HG03097 (cell line): ENCODE measurements around the gene TMEM115.
A peak's percentile ranks its signal among the peaks of the same experiment; 100 is the strongest.

ENCODE experiments used
- ATAC-seq: cut with Tn5 transposase; IDR thresholded peaks from one replicate; pipeline ENCODE4 v1.9.1; 2021; ENCODE audit not compliant: unreplicated experiment, low FRiP score

Gene TMEM115

DNA sequence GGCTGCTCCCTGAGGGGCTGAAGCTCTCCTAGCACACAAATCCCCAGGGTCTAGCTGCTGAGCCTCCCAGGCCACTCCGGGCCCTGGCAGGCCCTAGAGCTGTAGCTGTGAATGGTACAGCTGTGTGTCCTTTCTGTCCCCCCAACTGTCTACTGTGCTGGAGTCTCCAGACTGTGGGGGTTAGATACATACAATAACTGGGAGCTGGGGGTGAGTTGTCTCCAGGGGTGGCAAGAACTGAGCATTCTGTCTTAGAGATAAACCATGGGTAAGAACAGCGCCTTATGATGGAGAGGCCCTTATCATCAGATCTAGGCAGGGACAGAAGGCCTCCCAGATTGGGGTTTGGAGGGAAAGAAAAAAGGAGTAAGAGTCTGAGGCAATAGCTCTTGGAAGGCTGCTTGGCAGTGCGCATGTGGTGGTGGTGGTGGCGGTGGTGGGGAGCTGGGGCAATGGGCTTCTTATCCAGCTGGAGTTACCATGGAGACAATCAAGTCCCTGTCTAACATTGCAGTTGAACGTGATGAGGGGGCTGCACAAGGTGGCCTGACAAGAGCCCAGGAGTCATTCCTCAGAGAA, 5.0 kb downstream of the TMEM115 start:
- no peak for ATAC-seq

DNA sequence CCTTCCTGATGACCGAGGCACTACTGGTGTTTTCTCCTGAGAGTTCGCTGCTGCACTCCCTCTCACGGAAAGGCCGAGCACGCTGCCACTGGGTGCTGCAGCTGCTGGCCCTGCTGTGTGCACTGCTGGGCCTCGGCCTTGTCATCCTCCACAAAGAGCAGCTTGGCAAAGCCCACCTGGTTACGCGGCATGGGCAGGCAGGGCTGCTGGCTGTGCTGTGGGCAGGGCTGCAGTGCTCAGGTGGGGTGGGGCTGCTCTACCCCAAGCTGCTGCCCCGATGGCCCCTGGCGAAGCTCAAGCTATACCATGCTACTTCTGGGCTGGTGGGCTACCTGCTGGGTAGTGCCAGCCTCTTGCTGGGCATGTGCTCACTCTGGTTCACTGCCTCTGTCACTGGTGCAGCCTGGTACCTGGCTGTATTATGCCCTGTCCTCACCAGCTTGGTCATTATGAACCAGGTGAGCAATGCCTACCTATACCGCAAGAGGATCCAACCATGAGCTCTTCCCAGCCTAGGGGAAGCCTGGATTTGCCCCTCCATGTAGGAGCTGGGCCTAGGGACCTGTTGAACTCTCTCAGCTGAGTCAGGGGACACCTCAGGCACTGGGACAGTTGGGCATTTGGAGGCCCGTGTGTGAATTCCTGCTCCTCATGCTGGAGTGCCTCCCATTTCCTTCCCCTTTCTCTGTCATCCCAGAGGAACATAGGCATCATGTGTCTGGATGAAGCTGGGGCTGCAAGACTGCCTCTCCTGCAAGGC, 5.9 kb downstream of the TMEM115 start:
- ATAC-seq: no peak

GRCh38 chr3:50352781-50353180, 6.5 kb downstream of the TMEM115 start:
- ATAC-seq: no peak

DNA sequence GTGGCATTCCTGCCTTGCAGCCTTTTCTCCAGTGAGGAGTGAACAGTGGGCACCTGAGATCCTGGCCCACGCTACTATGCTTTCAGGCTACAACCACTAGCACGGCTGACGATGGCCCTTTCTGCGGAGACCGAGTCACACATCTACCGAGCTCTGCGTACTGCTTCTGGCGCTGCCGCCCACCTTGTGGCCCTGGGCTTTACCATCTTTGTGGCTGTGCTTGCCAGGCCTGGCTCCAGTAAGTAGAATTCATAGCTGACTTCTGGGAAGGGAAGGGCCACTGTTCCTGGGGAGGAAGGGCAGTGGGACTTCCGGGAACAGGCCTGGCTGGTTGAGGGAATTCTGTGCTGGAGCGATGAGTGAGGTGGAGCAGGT, 8.0 kb downstream of the TMEM115 start:
- ATAC-seq: no peak

DNA sequence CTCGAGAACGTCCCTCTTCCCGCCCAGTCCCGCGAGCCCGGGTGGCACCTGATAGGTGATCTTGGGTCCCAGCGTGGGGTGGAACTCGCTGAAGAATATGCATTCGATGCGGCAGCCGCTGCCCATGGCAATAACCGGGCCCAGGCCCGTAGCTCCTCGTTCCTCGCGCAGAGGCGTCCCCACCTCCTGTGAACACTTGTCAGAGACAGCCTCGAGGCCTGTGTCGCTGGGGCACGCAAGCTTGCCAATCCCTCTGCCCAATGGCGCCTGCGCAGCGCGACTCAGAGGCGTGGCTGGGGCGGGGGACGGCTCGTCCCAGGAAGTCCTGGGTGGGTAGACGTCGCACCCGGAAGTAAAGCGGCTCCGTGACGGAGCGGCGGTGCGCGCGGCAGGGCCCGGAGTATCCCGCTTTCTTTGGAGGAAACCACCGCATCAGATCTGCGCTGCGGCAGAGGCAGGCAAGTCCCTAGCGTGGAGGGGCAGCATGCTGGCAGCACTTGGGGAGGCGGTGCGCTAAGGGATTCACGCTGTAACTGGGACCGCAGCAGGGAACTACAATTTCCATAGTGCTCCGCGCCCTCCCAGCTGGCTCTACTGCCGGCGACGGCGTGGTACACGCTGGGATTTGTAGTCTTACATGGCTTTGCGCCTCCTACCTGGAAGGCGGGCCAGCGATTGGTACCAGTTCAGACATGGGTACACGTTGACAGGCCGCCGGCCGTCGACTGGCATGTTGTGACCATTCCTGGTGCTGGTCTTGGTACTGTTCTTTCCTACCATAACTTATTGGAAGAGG, 8.6 kb downstream of the TMEM115 start, which contains the start of the genes CYB561D2 and NPRL2:
TSS of gene CYB561D2 (plus strand) at position 336 of the 796 bp plus-strand sequence. CDS start 572 bp downstream, outside the sequence.
TSS of gene NPRL2 (minus strand) at position 249 of the 796 bp plus-strand sequence. CDS start at position 126, 123 bp downstream.
- ATAC-seq: peak; percentile 73

DNA sequence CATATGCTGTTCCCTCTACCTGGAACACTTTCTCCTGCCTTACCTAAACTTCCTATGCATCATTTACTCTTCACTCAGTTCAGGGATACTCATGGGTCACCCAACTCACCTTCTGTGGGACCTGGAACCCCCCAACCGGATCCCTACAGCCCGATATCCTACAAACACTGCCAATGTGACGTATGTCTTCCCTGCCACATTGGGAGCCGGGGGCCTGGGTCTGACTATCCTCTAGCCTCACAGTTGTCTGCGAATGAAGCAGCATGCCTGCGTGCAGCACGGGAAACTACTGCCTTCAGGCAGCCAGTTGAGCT, 9.2 kb downstream of the TMEM115 start:
- no peak for ATAC-seq

GRCh38 chr3:50347187-50347813, 12.0 kb downstream of the TMEM115 start:
- ATAC-seq: no peak

DNA sequence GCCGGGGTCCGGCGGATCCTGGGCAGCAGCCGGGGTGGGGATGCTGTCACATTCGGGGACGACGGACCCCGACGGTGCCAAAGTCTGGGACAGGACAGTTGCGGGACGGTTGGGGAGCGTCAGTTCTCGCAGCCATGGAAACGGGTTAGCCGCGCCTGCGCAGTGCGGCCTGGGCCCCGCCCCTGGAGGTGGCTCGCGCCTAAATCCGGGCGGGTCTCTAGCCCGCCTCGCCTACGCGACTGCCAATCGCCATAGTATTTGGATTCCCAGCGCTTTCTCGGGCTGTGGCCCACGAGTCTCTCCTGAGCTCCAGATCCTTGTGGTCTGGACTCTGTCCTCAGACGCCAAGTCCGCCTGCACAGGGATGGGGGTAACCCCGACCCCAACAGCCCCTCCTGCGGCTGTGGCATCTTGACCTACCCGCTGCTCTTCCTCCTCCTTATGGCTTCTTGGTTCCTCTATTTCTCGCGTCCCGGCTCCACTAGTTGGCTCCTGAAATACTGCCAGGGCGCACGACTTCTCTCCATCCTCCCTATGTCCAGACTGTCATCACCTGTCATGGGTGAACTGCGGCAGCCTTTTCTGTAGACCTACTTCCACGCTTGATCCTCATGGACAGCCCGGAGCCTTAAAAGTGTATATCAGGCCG, 13.6 kb downstream of the TMEM115 start, which contains the start of gene ZMYND10:
TSS of gene ZMYND10 (minus strand) at position 147 of the 649 bp plus-strand sequence. CDS start 153 bp downstream, outside the sequence.
- ATAC-seq: no peak

GRCh38 chr3:50345008-50345407, 14.3 kb downstream of the TMEM115 start:
- ATAC-seq: no peak

DNA sequence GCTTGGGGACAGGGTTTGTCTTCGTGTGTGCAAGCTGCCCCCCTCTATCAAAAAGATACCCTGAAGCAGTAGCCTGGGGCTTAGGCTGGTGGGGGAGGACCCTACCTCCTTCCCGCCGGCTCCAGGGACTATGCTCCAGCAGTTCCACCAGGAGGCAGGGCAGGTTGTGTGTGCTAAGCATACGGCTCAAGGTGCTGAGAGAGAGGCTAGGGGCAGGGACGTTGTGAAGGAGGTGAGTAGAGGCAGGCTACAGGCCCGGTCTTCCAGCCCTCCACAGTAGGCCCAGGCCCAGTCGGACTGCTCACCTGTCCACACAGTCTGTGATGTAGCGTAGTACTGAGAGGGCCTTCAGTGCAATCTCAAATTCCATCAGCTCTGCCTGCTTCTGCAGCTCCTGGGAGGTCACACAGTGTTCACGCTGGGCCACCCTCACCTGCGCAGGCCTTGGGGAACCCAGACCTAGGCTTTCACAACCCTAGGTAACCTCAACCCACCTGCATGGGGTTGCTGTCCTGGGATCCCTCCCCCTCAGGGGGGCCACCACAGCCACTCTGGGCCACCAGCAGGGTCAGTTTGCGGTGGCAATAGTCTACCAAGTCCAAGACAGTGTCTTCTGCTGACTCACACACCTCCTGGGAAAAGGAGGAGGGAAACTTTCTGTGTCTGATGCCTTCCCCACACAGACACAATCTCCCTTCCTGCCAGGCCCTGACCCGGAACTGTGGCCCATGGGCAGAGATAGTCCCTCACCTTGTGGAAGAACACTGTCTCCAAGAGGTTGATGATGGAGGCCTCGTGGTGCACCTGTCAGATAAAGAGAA, 16.3 kb downstream of the TMEM115 start:
- ATAC-seq: no peak

DNA sequence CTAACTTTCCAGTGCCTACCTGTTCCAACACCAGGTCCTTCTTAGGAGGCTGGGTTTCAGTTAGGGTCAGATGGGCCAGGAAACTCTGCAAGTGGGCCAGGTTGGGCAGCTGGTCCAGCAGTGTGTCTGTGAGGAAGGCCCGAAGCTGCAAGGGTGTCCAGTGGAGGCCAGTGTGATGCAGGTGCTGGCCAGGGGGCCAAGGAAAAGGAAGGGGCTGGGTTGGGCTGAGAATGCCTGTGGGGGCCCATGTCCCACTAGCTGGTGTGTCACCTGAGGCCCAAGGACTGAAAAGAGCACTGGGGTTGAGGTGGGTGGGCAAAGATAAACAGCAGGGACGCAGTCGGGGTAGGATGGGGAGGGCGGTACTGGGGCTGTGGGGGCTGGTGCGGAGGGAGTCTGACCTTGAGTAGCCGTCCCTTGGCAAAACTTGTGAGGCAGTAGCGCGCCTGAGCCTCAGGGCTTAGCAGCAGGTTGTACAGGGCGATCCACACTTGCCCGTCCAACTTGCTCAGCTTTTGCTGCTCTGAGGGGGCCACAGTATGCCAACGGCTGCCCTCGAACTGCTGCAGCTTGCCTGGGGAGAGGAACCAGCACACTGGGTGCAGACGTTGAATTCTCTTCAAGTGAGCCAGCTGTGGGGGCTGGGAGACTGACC, 17.2 kb downstream of the TMEM115 start:
- ATAC-seq: no peak

DNA sequence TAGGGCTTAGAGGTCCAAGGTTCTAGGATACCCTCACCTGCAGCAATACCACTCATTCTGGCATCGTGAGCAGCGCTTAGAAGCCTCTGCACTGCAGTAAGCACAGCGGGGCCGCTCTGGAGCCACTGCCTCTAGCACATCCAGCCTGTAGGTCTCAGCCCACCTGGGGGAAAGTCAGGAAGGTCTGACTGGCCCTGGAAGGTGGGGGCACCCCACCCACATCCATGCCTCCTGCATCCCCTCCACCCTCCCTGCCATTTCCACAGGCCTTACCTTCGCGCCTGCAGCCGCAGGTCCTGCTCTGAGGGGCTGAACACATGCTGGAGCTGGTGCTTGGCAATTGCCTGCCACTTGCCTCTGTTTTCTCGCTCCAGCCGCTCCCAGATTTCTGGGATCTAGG, 17.8 kb downstream of the TMEM115 start:
- no peak for ATAC-seq

- ATAC-seq: no peak
These were observed 18.6 kb downstream of the TMEM115 start, which contains the start of gene RASSF1 for GRCh38 chr3:50340448-50341329. Gene RASSF1 (minus strand): TSS chr3:50340836. CDS start chr3:50340805, 31 bp downstream.

DNA sequence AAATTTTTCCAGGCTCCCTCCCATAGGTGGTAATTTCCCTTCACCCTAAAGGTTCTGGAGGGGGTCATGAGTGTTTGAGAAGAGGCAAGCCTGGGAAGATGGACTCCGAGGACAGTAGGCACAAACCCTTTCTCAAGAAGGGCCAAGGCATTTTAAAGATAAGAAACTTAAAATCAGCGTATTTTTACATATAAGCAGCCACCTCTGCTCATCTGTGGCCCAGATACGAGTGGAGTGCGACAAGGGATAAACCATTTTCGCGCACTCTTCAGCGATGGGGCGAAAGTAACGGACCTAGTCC, 19.2 kb downstream of the TMEM115 start:
- ATAC-seq: no peak

DNA sequence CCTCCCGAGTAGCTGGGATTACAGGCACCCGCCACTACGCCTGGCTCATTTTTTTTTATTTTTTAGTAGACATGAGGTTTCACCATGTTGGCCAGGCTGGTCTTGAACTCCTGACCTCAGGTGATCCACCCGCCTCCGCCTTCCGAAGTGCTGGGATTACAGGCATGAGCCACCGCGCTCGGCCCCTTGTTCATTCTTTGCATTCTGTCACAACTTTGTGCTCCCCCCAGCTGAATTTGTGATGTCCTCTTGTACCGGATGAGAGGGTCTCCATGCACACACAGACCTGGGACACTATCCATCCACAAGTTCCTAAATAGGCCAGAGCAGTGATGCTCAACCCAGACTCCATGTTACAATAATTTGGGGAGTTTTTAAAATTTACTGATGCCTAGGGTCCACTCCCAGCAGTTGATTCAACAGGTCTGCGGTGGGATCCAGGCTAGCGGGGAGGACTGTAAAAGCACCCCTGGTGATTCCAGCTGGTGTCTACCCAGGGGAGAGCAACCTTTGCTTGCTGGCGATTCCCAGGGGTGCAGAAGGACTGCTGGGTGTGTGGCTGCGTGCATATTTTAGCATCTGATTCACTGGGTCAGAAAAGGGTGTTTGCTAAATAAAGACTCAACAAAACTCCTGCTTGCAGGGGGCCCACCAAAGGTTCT, 19.7 kb downstream of the TMEM115 start:
- no peak for ATAC-seq

- ATAC-seq: no peak
These were observed 20.4 kb downstream of the TMEM115 start for GRCh38 chr3:50338965-50339364.

DNA sequence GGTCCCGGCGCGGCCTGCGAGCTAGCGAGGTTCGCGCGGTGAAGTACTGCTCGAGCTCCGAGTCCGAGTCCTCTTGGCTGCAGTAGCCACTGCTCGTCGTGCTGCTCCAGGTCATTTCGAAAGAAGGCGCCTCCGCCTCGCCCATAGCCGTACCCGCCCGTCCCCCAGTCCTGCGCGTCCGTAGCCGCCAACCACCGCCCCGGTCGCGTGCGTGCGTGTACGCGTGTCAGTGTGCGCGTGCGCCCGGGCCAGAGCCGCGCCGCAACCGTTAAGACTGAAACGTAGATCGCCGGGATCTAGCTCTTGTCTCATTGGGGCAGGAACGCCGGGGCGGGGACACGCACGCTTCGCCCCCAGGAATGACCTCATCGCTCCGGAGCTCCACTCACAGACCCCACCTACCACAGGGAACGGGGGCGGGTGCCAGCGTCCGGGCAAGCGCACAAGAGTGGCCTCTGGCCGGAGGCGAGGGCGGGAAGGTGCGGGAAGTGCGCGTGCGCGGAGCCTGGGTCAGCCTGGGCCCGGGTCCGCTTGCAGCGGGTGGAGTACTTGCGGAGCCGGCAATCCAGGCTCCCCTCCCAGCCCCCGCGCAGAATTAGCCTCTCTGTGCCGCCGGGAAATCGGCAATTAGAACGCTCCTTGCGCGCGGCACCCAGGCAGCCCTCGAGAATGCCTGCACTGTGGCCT, 22.0 kb downstream of the TMEM115 start:
- peak; percentile 74 for ATAC-seq
